ENCODE results near the gene CUL1.

Gene CUL1

GRCh38 chr7:148821422-148821821 lies 122.7 kb downstream of the CUL1 start:
- DNase-seq (ENCODE audit: low read depth), result no peak
- no peak overlapping the region for H3K4me3 ChIP-seq (ENCODE audit: low read depth, low read length)
- TF ChIP-seq CTCF (IDR thresholded peaks at IDR 0.05; ENCODE audit: insufficient read depth, low read depth, low read length, missing control alignments), result no peak

DNA sequence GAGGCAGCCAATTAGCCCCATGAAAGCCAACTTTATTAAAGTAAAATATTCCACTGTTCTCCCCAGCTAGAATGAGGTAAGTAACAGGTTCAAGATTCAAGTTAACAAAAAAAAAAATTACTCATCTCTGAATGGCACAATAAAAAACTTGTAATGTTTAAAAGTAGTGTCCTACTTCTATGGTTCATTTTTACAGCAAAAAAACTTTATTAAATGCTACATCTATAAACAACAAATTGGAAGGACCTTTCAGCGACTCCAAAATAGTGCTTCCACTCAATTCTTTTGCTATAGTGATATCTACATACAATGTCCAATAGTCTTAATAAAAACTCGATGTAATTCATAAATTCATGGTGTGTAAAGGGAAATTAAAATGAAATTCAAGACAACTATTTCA lies 126.2 kb downstream of the CUL1 start:
- no peak for TF ChIP-seq CTCF (IDR thresholded peaks at IDR 0.05; ENCODE audit: insufficient read depth, low read depth, low read length, missing control alignments)
- DNase-seq (ENCODE audit: low read depth), result no peak
- no peak overlapping the region for H3K4me3 ChIP-seq (ENCODE audit: low read depth, low read length)

DNA sequence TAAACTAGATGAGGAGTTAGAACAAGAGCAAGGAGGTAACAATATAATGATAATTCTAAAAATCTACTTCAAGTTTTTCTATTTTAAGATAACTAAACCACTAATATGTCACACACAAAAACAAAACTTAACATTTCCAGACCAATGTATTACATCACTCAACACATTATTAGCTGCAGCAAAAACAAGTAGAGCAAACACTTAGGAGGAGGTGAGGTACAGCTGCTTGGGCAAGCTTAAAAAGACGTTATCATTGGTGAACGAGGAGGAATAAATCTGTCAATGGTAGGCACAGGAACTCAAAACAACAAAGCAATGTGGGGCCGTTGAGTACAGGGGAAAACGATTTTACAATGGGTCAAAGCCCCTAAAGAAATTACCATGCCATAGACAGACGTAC lies 126.6 kb downstream of the CUL1 start:
- H3K4me3 ChIP-seq (ENCODE audit: low read depth, low read length), result no peak overlapping the region
- TF ChIP-seq CTCF (IDR thresholded peaks at IDR 0.05; ENCODE audit: insufficient read depth, low read depth, low read length, missing control alignments), result no peak
- DNase-seq (ENCODE audit: low read depth), result no peak

DNA sequence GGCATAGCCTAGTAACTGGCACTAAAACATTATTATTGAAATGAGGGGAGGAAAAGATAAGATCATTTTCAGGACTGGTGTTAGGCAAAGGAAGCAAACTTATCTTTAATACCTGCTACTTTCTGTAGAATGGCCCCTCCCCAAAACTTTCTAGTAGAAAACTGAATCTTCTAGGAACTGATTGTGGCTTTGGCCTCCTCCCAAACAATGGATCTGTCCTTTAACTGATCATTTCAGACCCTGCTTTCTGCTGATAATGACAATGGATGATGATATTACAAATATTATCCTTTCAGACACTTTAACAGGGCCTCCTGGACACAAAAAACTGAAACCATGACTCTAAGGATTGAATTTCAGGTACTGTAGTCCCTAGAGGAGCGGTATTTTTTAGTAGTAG lies 130.3 kb downstream of the CUL1 start:
- no peak for DNase-seq (ENCODE audit: low read depth)
- TF ChIP-seq CTCF (IDR thresholded peaks at IDR 0.05; ENCODE audit: insufficient read depth, low read depth, low read length, missing control alignments), result no peak
- H3K4me3 ChIP-seq (ENCODE audit: low read depth, low read length), result no peak overlapping the region

DNA sequence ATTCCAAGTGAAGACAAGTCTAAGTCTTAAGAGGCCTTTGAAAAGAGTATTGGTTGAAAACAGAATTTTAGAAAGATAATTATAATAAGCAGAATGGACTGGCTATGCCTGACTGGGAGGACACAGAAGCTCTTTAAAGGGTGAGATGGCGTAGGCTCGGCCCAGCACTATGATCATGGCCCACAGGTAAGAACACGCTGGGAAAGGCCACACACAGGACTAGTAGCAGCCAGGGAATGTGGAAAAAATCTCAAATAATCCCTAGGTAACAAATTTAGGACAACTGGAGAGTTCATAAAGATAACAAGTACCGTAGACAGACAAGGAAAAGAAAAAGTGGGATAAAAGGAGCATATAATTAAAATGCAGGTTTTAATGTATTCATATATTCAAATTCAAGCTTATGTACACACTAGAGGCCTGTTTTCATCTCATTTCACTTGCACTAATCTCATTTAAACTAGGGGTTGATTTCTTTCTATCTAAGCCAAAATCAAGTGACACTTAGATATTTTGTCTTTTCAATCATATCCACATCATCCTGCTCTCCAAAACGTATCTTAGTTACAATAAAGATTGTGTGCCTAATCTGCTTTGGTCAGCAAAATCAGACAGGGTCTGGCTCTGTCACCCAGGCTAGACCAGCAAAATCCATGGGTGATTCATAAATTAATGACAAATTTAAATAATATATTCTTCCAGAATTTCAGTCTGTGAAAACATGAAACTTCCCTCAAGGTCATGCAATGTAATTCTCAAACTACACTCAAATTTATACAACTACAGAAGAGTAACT lies 132.4 kb downstream of the CUL1 start:
- H3K4me3 ChIP-seq (ENCODE audit: low read depth, low read length), result no peak overlapping the region
- no peak for TF ChIP-seq CTCF (IDR thresholded peaks at IDR 0.05; ENCODE audit: insufficient read depth, low read depth, low read length, missing control alignments)
- DNase-seq (ENCODE audit: low read depth), result no peak

GRCh38 chr7:148831782-148832181 lies 133.1 kb downstream of the CUL1 start:
- H3K4me3 ChIP-seq (ENCODE audit: low read depth, low read length), result no peak overlapping the region
- TF ChIP-seq CTCF (IDR thresholded peaks at IDR 0.05; ENCODE audit: insufficient read depth, low read depth, low read length, missing control alignments), result no peak
- DNase-seq (ENCODE audit: low read depth), result no peak

- no peak overlapping the region for H3K4me3 ChIP-seq (ENCODE audit: low read depth, low read length)
- no peak for DNase-seq (ENCODE audit: low read depth)
- no peak for TF ChIP-seq CTCF (IDR thresholded peaks at IDR 0.05; ENCODE audit: insufficient read depth, low read depth, low read length, missing control alignments)
Observed at GRCh38 chr7:148834605-148835004, 135.9 kb downstream of the CUL1 start.

Measured in GM12865 (cell line).